ENCODE results near the gene HAO2.

DNA sequence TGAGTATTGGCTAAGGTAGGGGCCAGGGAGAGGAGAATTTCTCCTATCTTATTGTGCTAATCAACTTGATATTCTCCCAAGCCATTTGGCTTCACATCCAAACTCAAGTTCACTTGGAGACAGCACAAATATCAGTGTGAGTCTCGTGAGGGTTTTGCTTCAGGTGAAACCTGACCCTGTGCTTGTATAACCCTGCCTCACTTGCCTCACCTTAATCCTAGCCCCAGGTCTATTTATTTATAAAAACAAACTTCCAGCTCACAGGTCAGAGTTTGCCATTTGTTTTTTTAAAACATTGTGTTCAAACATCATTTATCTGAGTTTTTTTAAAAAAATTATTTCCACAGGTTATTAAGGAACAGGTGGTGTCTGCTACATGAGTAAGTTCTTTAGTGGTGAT is 19.9 kb downstream of the HAO2 start:
- no peak for TF ChIP-seq CTCF (IDR thresholded peaks at IDR 0.05)
- TF ChIP-seq EP300 (IDR thresholded peaks at IDR 0.05), result no peak
- TF ChIP-seq POLR2A (IDR thresholded peaks at IDR 0.05), result no peak

Measured in ovary (tissue), 3 donors.